Immature natural killer cell (primary cell): ENCODE results near the gene ZNF599. TPM values are rescaled to one million over a fixed set of nuclear protein-coding genes. Genes with fewer than 3 reads are reported as not detected.

Experiments used
- DNase-seq, 3 donors: peaks; one replicate each; pipeline ENCODE4 v3.0.0; 2022; ENCODE audit warnings: mixed read lengths in 1 of 3
- H3K27ac Mint-ChIP-seq, 6 donors: one replicate each; pipeline ENCODE4 v1.8.0; 2020; ENCODE audit warnings: mixed read lengths in 6 of 6, mild to moderate bottlenecking in 5 of 6, inconsistent platforms in 4 of 6, moderate library complexity in 3 of 6
- H3K27me3 Mint-ChIP-seq, 3 donors: one replicate each; pipeline ENCODE4 v1.8.0; 2020 to 2021; ENCODE audit warnings: low read depth in 3 of 3, mild to moderate bottlenecking in 3 of 3, mixed read lengths in 3 of 3, moderate library complexity in 3 of 3, inconsistent platforms in 1 of 3
- H3K36me3 Mint-ChIP-seq, 3 donors: one replicate each; pipeline ENCODE4 v1.8.0; 2020; ENCODE audit warnings: mixed read lengths in 3 of 3, inconsistent platforms in 2 of 3, mild to moderate bottlenecking in 2 of 3
- H3K4me1 Mint-ChIP-seq, 2 donors: one replicate each; pipeline ENCODE4 v1.8.0; 2020; ENCODE audit warnings: inconsistent platforms in 2 of 2, mild to moderate bottlenecking in 2 of 2, mixed read lengths in 2 of 2, moderate library complexity in 1 of 2
- H3K4me3 Mint-ChIP-seq, 5 donors: one replicate each; pipeline ENCODE4 v1.8.0; 2020; ENCODE audit warnings: mild to moderate bottlenecking in 5 of 5, mixed read lengths in 5 of 5, inconsistent platforms in 3 of 5, moderate library complexity in 3 of 5
- H3K9me3 Mint-ChIP-seq, 6 donors: one replicate each; pipeline ENCODE4 v1.8.0; 2020; ENCODE audit warnings: mild to moderate bottlenecking in 6 of 6, mixed read lengths in 6 of 6, inconsistent platforms in 4 of 6, moderate library complexity in 3 of 6
- polyA plus RNA-seq, 3 donors: library from polyadenylated mRNA; unstranded; fragments of 300-500 nt; fragmentation: Illumina TruSeq; gene quantifications; one replicate each; pipeline ENCODE4 v1.2.3, GENCODE V29; 2021

ZNF599 gene
- polyA plus RNA-seq, 3 donors from 2014 or later: 4.0 to 8.9 (median 8.8) TPM

GRCh38 chr19:34779652-34780051 is 6.6 kb upstream of the ZNF599 start:
- peaks cover 0 to 2% (median 0%) of the 10 kb centered on the region in 6 donors for H3K9me3 Mint-ChIP-seq

GRCh38 chr19:34778342-34778741 is 5.3 kb upstream of the ZNF599 start:
- Mint-ChIP-seq H3K4me1 (peaks cover under 1 to 1% of the 10 kb centered on the region in 2 donors), H3K4me3 (no peak overlapping the region)

More at GRCh38 chr19:34779652-34780051, 6.6 kb upstream of the ZNF599 start:
- Mint-ChIP-seq H3K36me3 (peaks cover 0 to 9% (median 2%) of the 10 kb centered on the region in 3 donors), H3K27ac (no peak overlapping the region), H3K27me3 (peaks cover 0 to 2% (median 2%) of the 10 kb centered on the region in 3 donors), H3K4me1 (no peaks in the 10 kb centered on the region), H3K4me3 (no peak overlapping the region)
- no peak for DNase-seq

GRCh38 chr19:34774857-34775256 is 1.8 kb upstream of the ZNF599 start:
- peaks cover 0 to 1% (median 0%) of the 10 kb centered on the region in 6 donors for H3K9me3 Mint-ChIP-seq
- peaks cover 0 to 4% (median 0%) of the 10 kb centered on the region in 3 donors for H3K36me3 Mint-ChIP-seq
- H3K4me1 Mint-ChIP-seq: peaks cover 18 to 23% of the 10 kb centered on the region in 2 donors
- DNase-seq: no peak
- no peak overlapping the region for H3K4me3 Mint-ChIP-seq
- H3K27ac Mint-ChIP-seq: no peak overlapping the region
- H3K27me3 Mint-ChIP-seq: peaks cover 1 to 9% (median 7%) of the 10 kb centered on the region in 3 donors

More at GRCh38 chr19:34778342-34778741, 5.3 kb upstream of the ZNF599 start:
- H3K9me3 Mint-ChIP-seq: peaks cover 0 to 2% (median 0%) of the 10 kb centered on the region in 6 donors
- no peaks in the 10 kb centered on the region for H3K36me3 Mint-ChIP-seq
- H3K27ac Mint-ChIP-seq: no peak overlapping the region
- peaks cover 0 to 4% (median 2%) of the 10 kb centered on the region in 3 donors for H3K27me3 Mint-ChIP-seq
- no peak for DNase-seq

- H3K27me3 Mint-ChIP-seq: peaks cover 1 to 9% (median 7%) of the 10 kb centered on the region in 3 donors
- H3K36me3 Mint-ChIP-seq: peaks cover 0 to 8% (median 2%) of the 10 kb centered on the region in 3 donors
- H3K4me3 Mint-ChIP-seq: peak overlapping the region; percentile 95 to 97 (median 96)
- H3K4me1 Mint-ChIP-seq: peaks cover 18 to 23% of the 10 kb centered on the region in 2 donors
- peak overlapping the region in 1 of 6 donors; percentile 87 for H3K27ac Mint-ChIP-seq
- DNase-seq: no peak
- peaks cover 0 to 1% (median 0%) of the 10 kb centered on the region in 6 donors for H3K9me3 Mint-ChIP-seq
Observed at GRCh38 chr19:34773555-34773864, 495 bp upstream of the ZNF599 start.

GRCh38 chr19:34767951-34768350 is 5.1 kb downstream of the ZNF599 start:
- peaks cover 1 to 6% (median 2%) of the 10 kb centered on the region in 3 donors for H3K27me3 Mint-ChIP-seq
- peaks cover 14 to 18% of the 10 kb centered on the region in 2 donors for H3K4me1 Mint-ChIP-seq
- H3K9me3 Mint-ChIP-seq: peaks cover 0 to 16% (median 5%) of the 10 kb centered on the region in 6 donors
- no peak overlapping the region for H3K27ac Mint-ChIP-seq
- peaks cover 36 to 55% (median 53%) of the 10 kb centered on the region in 3 donors for H3K36me3 Mint-ChIP-seq
- DNase-seq: no peak
- H3K4me3 Mint-ChIP-seq: no peak overlapping the region

GRCh38 chr19:34766386-34766785 is 6.6 kb downstream of the ZNF599 start:
- no peak for DNase-seq
- Mint-ChIP-seq H3K36me3 (peaks cover 52 to 70% (median 69%) of the 10 kb centered on the region in 3 donors), H3K4me3 (no peak overlapping the region), H3K9me3 (peaks cover 4 to 31% (median 19%) of the 10 kb centered on the region in 6 donors), H3K27me3 (peaks cover 0 to 6% (median 0%) of the 10 kb centered on the region in 3 donors), H3K4me1 (peaks cover 3% of the 10 kb centered on the region in 2 donors), H3K27ac (no peak overlapping the region)

- no peak overlapping the region for H3K4me3 Mint-ChIP-seq
- H3K27ac Mint-ChIP-seq: no peak overlapping the region
- peaks cover 2 to 4% (median 3%) of the 10 kb centered on the region in 3 donors for H3K27me3 Mint-ChIP-seq
- DNase-seq: no peak
- H3K36me3 Mint-ChIP-seq: peaks cover 49 to 65% (median 59%) of the 10 kb centered on the region in 3 donors
- H3K9me3 Mint-ChIP-seq: peaks cover 30 to 92% (median 82%) of the 10 kb centered on the region in 6 donors
- no peaks in the 10 kb centered on the region for H3K4me1 Mint-ChIP-seq
Observed at GRCh38 chr19:34759218-34759917, 13.6 kb downstream of the ZNF599 start.

GRCh38 chr19:34757441-34757840 is 15.6 kb downstream of the ZNF599 start:
- Mint-ChIP-seq H3K27me3 (peaks cover 1 to 4% (median 2%) of the 10 kb centered on the region in 3 donors), H3K4me1 (no peaks in the 10 kb centered on the region), H3K36me3 (peaks cover 37 to 52% (median 52%) of the 10 kb centered on the region in 3 donors), H3K9me3 (peaks cover 35 to 96% (median 84%) of the 10 kb centered on the region in 6 donors), H3K27ac (no peak overlapping the region), H3K4me3 (no peak overlapping the region)
- no peak for DNase-seq

GRCh38 chr19:34744896-34745690 is 27.9 kb downstream of the ZNF599 start:
- Mint-ChIP-seq H3K27me3 (no peaks in the 10 kb centered on the region), H3K36me3 (peaks cover 33 to 44% (median 37%) of the 10 kb centered on the region in 3 donors), H3K4me3 (no peak overlapping the region), H3K4me1 (no peaks in the 10 kb centered on the region), H3K9me3 (peaks cover 19 to 81% (median 65%) of the 10 kb centered on the region in 6 donors), H3K27ac (no peak overlapping the region)
- DNase-seq: no peak

- Mint-ChIP-seq H3K4me1 (peaks cover 26 to 30% of the 10 kb centered on the region in 2 donors), H3K9me3 (peaks cover 2 to 9% (median 5%) of the 10 kb centered on the region in 6 donors), H3K27ac (peak overlapping the region; percentile 90 to 97 (median 96)), H3K36me3 (peaks cover 23 to 30% (median 28%) of the 10 kb centered on the region in 3 donors), H3K4me3 (peak overlapping the region; percentile 92 to 98 (median 95)), H3K27me3 (peaks cover 2 to 6% (median 6%) of the 10 kb centered on the region in 3 donors)
- DNase-seq: peak in 1 of 3 donors; percentile 12
Observed at GRCh38 chr19:34734537-34735103, 38.4 kb downstream of the ZNF599 start.

GRCh38 chr19:34733746-34734536 is 39.1 kb downstream of the ZNF599 start, which contains the start of gene ZNF181:
ZNF181 (plus strand) TSS chr19:34734243; CDS start chr19:34735038, 795 bp downstream.
- H3K4me1 Mint-ChIP-seq: peaks cover 26 to 30% of the 10 kb centered on the region in 2 donors
- peak; percentile 74 to 77 (median 77) for DNase-seq
- peak within 1 kb of the TSS; percentile 90 to 97 (median 96) for H3K27ac Mint-ChIP-seq
- peaks cover 16 to 23% (median 22%) of the 10 kb centered on the region in 3 donors for H3K36me3 Mint-ChIP-seq
- peaks cover 4 to 6% (median 6%) of the 10 kb centered on the region in 3 donors for H3K27me3 Mint-ChIP-seq
- H3K9me3 Mint-ChIP-seq: peaks cover 0 to 2% (median 2%) of the 10 kb centered on the region in 6 donors
- peak within 1 kb of the TSS; percentile 92 to 98 (median 95) for H3K4me3 Mint-ChIP-seq

- H3K4me1 Mint-ChIP-seq: peaks cover 26 to 30% of the 10 kb centered on the region in 2 donors
Observed at GRCh38 chr19:34733266-34733745, 39.7 kb downstream of the ZNF599 start.

More at GRCh38 chr19:34733266-34733745, 39.7 kb downstream of the ZNF599 start:
- Mint-ChIP-seq H3K36me3 (peaks cover 11 to 18% (median 17%) of the 10 kb centered on the region in 3 donors), H3K9me3 (peaks cover 0 to 2% (median 0%) of the 10 kb centered on the region in 6 donors), H3K27me3 (peaks cover 4 to 6% (median 6%) of the 10 kb centered on the region in 3 donors), H3K4me3 (peak overlapping the region; percentile 92 to 98 (median 95)), H3K27ac (peak overlapping the region; percentile 90 to 97 (median 96))
- DNase-seq: no peak
